ENCODE data around the gene ETNPPL.

GRCh38 chr4:108694423-108694822, 68.4 kb downstream of the ETNPPL start:
- TF ChIP-seq CTCF (IDR thresholded peaks at IDR 0.05) (no peak), IRF1 (CRISPR knock-in tag; IDR thresholded peaks at IDR 0.05) (no peak), ZNF263 (CRISPR knock-in tag; IDR thresholded peaks at IDR 0.05; ENCODE audit: low read depth) (no peak), TEAD4 (CRISPR knock-in tag; IDR thresholded peaks at IDR 0.05) (no peak), ELF4 (CRISPR knock-in tag; IDR thresholded peaks at IDR 0.05; ENCODE audit: low read depth) (no peak), HMGXB4 (CRISPR knock-in tag; IDR thresholded peaks at IDR 0.05) (no peak), E2F5 (CRISPR knock-in tag; IDR thresholded peaks at IDR 0.05) (no peak), USF2 (CRISPR knock-in tag; IDR thresholded peaks at IDR 0.05) (no peak), NR3C1 (CRISPR knock-in tag; conservative IDR thresholded peaks at IDR 0.05; ENCODE audit: low read depth) (no peak), SP1 (CRISPR knock-in tag; conservative IDR thresholded peaks at IDR 0.05) (no peak), MXD4 (CRISPR knock-in tag; IDR thresholded peaks at IDR 0.05; ENCODE audit: borderline replicate concordance) (no peak), MAX (CRISPR knock-in tag; IDR thresholded peaks at IDR 0.05) (no peak), NR2C2 (CRISPR knock-in tag; IDR thresholded peaks at IDR 0.05) (no peak)
